ENCODE measurements around the gene TYW5. TPM values are rescaled to one million over a fixed set of nuclear protein-coding genes. Genes with fewer than 3 reads are reported as not detected.

TYW5 gene
- polyA plus RNA-seq, 1 of the 3 experiments (the other 2 are of a cell fraction), result 3.6 TPM

DNA sequence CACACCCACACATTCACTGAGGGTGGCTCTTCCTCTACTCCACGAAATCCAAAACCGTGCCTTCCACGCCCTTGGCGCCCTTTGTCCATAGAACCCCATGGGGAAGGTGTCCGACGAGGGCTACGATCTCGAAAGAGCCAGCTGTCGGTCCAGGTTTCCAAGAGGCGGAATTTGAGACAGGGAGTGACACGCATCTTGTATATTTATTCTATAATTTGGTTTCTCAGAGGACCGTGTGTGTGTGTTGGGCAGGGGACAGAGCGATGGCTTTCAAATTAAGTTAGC is 43.5 kb downstream of the TYW5 start:
- H3K4me3 ChIP-seq (ENCODE audit: low read depth in 2 of 2, low read length in 1 of 2), result peak overlapping the region; percentile 94 to 97
- no peaks in the 10 kb centered on the region for H3K9me2 ChIP-seq
- H2AFZ ChIP-seq (ENCODE audit: low read depth), result peak overlapping the region; percentile 76
- peak overlapping the region; percentile 87 for H3K9ac ChIP-seq
- POLR2A ChIA-PET, result no interaction called here
- DNase-seq, result no peak
- no peaks in the 10 kb centered on the region for H3K27me3 ChIP-seq (ENCODE audit: insufficient read depth)
- no peaks in the 10 kb centered on the region for H3K9me3 ChIP-seq
- peaks cover 9% of the 10 kb centered on the region for H3F3A ChIP-seq (replicated peaks; ENCODE audit: insufficient read depth)
- peaks cover under 1 to 20% of the 10 kb centered on the region in 2 experiments for H3K36me3 ChIP-seq (replicated peaks in 1 of 2; ENCODE audit: control insufficient read depth in 1 of 2, insufficient read depth in 2 of 2, low read length in 1 of 2)
- CTCF ChIA-PET, result interaction anchor here (1.0 kb wide), 1 partner anchor 10 kb away, joined by 3 read pairs; no protein-coding TSS in a partner anchor
- peak overlapping the region; percentile 88 to 94 for H3K27ac ChIP-seq (ENCODE audit: low read depth in 2 of 2, low read length in 1 of 2)
- peaks cover 50% of the 10 kb centered on the region for H3K79me2 ChIP-seq (ENCODE audit: insufficient read depth)
- WGBS (ENCODE audit: low lambda C conversion rate), result 0% methylated on average over 13 of the region's 13 CpGs
- H4K20me1 ChIP-seq (ENCODE audit: insufficient read depth), result peaks cover 16% of the 10 kb centered on the region
- H3K4me2 ChIP-seq, result peak overlapping the region; percentile 89
- H3K4me1 ChIP-seq (ENCODE audit: control insufficient read depth in 1 of 2, insufficient read depth in 2 of 2, low read depth in 1 of 2, low read length in 1 of 2), result peaks cover 3 to 4% of the 10 kb centered on the region in 2 experiments; a peak in 3 of 4 replicates
- TF ChIP-seq ELF1 (IDR thresholded peaks at IDR 0.05), result no peak
- TF ChIP-seq, protein P1, sequence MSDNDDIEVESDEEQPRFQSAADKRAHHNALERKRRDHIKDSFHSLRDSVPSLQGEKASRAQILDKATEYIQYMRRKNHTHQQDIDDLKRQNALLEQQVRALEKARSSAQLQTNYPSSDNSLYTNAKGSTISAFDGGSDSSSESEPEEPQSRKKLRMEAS (IDR thresholded peaks at IDR 0.05; ENCODE audit: low read depth), result no peak; the same call in 1 of the 2 replicates
- TF ChIP-seq JUND (IDR thresholded peaks at IDR 0.05), result no peak
- no peak for TF ChIP-seq RFX5 (IDR thresholded peaks at IDR 0.05; ENCODE audit: low read length)
- TF ChIP-seq EZH2phosphoT487 (IDR thresholded peaks at IDR 0.05; ENCODE audit: borderline replicate concordance, low read depth), result no peak
- TF ChIP-seq RXRA (IDR thresholded peaks at IDR 0.05; ENCODE audit: borderline replicate concordance, low read depth), result no peak
- TF ChIP-seq, protein P2, sequence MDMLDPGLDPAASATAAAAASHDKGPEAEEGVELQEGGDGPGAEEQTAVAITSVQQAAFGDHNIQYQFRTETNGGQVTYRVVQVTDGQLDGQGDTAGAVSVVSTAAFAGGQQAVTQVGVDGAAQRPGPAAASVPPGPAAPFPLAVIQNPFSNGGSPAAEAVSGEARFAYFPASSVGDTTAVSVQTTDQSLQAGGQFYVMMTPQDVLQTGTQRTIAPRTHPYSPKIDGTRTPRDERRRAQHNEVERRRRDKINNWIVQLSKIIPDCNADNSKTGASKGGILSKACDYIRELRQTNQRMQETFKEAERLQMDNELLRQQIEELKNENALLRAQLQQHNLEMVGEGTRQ (IDR thresholded peaks at IDR 0.05; ENCODE audit: borderline replicate concordance, low read depth, low read length), result no peak
- no peak for TF ChIP-seq SIN3A (IDR thresholded peaks at IDR 0.05; ENCODE audit: borderline replicate concordance, low read depth, low read length)
- TF ChIP-seq FOXJ3 (CRISPR knock-in tag; IDR thresholded peaks at IDR 0.05), result no peak
- no peak for TF ChIP-seq RAD21 (IDR thresholded peaks at IDR 0.05; ENCODE audit: low read length)
- no peak for TF ChIP-seq SMC3 (IDR thresholded peaks at IDR 0.05; ENCODE audit: low read depth, low read length)
- TF ChIP-seq FOXM1 (IDR thresholded peaks at IDR 0.05; ENCODE audit: low read depth), result no peak
- no peak for TF ChIP-seq GATA2 (CRISPR knock-in tag; IDR thresholded peaks at IDR 0.05)
- TF ChIP-seq NFIC (IDR thresholded peaks at IDR 0.05; ENCODE audit: borderline replicate concordance), result no peak
- no peak for TF ChIP-seq NRF1 (IDR thresholded peaks at IDR 0.05; ENCODE audit: low read depth, low read length)
- TF ChIP-seq TAF1 (IDR thresholded peaks at IDR 0.05; ENCODE audit: borderline replicate concordance, low read depth, low read length), result no peak
- TF ChIP-seq, protein P3, sequence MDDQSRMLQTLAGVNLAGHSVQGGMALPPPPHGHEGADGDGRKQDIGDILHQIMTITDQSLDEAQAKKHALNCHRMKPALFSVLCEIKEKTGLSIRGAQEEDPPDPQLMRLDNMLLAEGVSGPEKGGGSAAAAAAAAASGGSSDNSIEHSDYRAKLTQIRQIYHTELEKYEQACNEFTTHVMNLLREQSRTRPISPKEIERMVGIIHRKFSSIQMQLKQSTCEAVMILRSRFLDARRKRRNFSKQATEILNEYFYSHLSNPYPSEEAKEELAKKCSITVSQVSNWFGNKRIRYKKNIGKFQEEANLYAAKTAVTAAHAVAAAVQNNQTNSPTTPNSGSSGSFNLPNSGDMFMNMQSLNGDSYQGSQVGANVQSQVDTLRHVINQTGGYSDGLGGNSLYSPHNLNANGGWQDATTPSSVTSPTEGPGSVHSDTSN (IDR thresholded peaks at IDR 0.05), result no peak
- TF ChIP-seq, protein P4, sequence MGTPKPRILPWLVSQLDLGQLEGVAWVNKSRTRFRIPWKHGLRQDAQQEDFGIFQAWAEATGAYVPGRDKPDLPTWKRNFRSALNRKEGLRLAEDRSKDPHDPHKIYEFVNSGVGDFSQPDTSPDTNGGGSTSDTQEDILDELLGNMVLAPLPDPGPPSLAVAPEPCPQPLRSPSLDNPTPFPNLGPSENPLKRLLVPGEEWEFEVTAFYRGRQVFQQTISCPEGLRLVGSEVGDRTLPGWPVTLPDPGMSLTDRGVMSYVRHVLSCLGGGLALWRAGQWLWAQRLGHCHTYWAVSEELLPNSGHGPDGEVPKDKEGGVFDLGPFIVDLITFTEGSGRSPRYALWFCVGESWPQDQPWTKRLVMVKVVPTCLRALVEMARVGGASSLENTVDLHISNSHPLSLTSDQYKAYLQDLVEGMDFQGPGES (IDR thresholded peaks at IDR 0.05; ENCODE audit: low read depth, low read length), result no peak
